Brain microvascular endothelial cell (primary cell): Measurements from ENCODE around the gene CRYGA.

Experiments used
- DNase-seq: peaks from one replicate; pipeline ENCODE4 v3.0.0-alpha.2; 2020
- H3K27ac ChIP-seq: fragments of 250-450 bp; sonication (Bioruptor Pico); 2 replicates; pipeline ENCODE4 v1.5.1; 2020; ENCODE audit warnings: mild to moderate bottlenecking, moderate library complexity
- H3K27me3 ChIP-seq: fragments of 250-450 bp; sonication (Bioruptor Pico); replicated peaks from 2 replicates; pipeline ENCODE4 v1.5.1; 2020; ENCODE audit warnings: mild to moderate bottlenecking
- H3K36me3 ChIP-seq: fragments of 250-450 bp; sonication (Bioruptor Pico); replicated peaks from 2 replicates; pipeline ENCODE4 v1.5.1; 2020; ENCODE audit warnings: mild to moderate bottlenecking
- H3K4me3 ChIP-seq: 2 replicates; pipeline ENCODE4 v1.5.1; 2011; ENCODE audit warnings: low read depth, mild to moderate bottlenecking, control low read depth, low read length, moderate library complexity
- in situ Hi-C: cut with HindIII; loops from 2 replicates; pipeline ENCODE4 v1.10.0; 2017; ENCODE audit warnings: low sequenced_read_pairs, low pct_ligation_motif_present
- TF ChIP-seq, protein P1 (sequence below): IDR thresholded peaks from 2 replicates; pipeline ENCODE4 v1.5.1; 2011; ENCODE audit warnings: low read depth, mild to moderate bottlenecking, moderate library complexity, low read length, control low read depth, inconsistent platforms; ENCODE audit errors: missing control alignments

Gene CRYGA

GRCh38 chr2:208183972-208184705 is 20.8 kb upstream of the CRYGA start:
- Histone ChIP-seq H3K27me3 (peaks cover 2% of the 10 kb centered on the region), H3K4me3 (no peak overlapping the region), H3K36me3 (no peaks in the 10 kb centered on the region), H3K27ac (no peak overlapping the region)
- TF ChIP-seq, protein P1, sequence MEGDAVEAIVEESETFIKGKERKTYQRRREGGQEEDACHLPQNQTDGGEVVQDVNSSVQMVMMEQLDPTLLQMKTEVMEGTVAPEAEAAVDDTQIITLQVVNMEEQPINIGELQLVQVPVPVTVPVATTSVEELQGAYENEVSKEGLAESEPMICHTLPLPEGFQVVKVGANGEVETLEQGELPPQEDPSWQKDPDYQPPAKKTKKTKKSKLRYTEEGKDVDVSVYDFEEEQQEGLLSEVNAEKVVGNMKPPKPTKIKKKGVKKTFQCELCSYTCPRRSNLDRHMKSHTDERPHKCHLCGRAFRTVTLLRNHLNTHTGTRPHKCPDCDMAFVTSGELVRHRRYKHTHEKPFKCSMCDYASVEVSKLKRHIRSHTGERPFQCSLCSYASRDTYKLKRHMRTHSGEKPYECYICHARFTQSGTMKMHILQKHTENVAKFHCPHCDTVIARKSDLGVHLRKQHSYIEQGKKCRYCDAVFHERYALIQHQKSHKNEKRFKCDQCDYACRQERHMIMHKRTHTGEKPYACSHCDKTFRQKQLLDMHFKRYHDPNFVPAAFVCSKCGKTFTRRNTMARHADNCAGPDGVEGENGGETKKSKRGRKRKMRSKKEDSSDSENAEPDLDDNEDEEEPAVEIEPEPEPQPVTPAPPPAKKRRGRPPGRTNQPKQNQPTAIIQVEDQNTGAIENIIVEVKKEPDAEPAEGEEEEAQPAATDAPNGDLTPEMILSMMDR: no peak
- DNase-seq: no peak
- in situ Hi-C loops: no loop called here

- TF ChIP-seq, protein P1: no peak
- H3K27ac ChIP-seq: no peak overlapping the region
- peaks cover 2% of the 10 kb centered on the region for H3K27me3 ChIP-seq
- no peak overlapping the region for H3K4me3 ChIP-seq
- H3K36me3 ChIP-seq: no peaks in the 10 kb centered on the region
- DNase-seq: no peak
- in situ Hi-C loops: no loop called here
Measured at GRCh38 chr2:208183526-208183925, 20.1 kb upstream of the CRYGA start.

DNA sequence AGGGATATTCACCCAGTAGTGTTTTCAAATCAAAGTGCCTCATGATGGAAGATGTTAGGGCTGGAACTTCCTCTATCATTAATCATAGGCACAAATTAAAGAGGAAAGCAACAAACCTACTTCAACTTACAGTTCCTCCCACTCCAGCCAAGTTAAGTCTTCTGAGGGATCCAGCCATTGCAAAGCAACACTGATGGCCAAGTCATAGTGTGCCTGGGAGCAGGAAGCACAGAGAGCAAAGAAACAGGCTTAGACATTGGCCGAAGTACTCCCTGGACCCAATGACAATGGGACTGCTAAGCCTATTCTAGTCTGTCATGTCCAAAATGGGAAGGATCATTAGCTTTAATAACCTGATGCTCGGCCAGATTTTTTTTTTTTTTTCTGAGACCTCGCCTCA is 19.4 kb upstream of the CRYGA start:
- H3K36me3 ChIP-seq: no peaks in the 10 kb centered on the region
- no peak for DNase-seq
- in situ Hi-C loops: no loop called here
- H3K27me3 ChIP-seq: peaks cover 2% of the 10 kb centered on the region
- H3K4me3 ChIP-seq: no peak overlapping the region
- no peak overlapping the region for H3K27ac ChIP-seq
- TF ChIP-seq, protein P1: no peak

GRCh38 chr2:208179028-208179609 is 15.7 kb upstream of the CRYGA start:
- Histone ChIP-seq H3K27ac (no peak overlapping the region), H3K4me3 (no peak overlapping the region), H3K36me3 (no peaks in the 10 kb centered on the region), H3K27me3 (peaks cover 2% of the 10 kb centered on the region)
- in situ Hi-C loops: no loop called here
- TF ChIP-seq, protein P1: no peak
- no peak for DNase-seq

DNA sequence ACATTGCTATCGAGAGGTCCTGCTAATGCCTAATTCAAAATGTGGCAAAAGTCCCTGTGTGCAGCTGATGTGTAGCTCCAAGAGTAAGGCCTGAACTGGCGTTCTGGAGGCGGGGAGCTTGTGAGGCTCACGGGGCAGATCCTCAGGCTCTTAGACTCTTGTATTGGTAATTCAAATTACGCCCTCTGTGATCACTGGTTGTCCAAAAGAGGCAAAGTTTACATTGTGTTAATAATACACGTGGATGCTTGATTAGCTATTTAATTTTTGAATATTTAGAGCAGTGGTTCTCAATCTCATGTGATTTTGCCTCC is 12.4 kb upstream of the CRYGA start:
- in situ Hi-C loops: no loop called here
- TF ChIP-seq, protein P1: no peak
- no peak for DNase-seq
- Histone ChIP-seq H3K27me3 (no peaks in the 10 kb centered on the region), H3K4me3 (no peak overlapping the region), H3K36me3 (no peaks in the 10 kb centered on the region), H3K27ac (no peak overlapping the region)
